Neural cell (in vitro differentiated cells): ENCODE results near the gene NACA2.

Source experiments
- EP300 ChIP-seq: fragments of 450-650 bp; conservative IDR thresholded peaks from 2 replicates; pipeline ENCODE4 v1.6.1; 2014; ENCODE audit warnings: antibody characterized with exemption, mild to moderate bottlenecking, moderate library complexity; ENCODE audit not compliant: poor library complexity, severe bottlenecking
- EZH2 ChIP-seq: fragments of 200-600, 300-800 bp; shearing (Covaris generic), sonication (generic); IDR thresholded peaks from 2 replicates; pipeline ENCODE4 v1.6.1; 2014; ENCODE audit warnings: antibody characterized with exemption, low read length, borderline replicate concordance, mild to moderate bottlenecking; ENCODE audit not compliant: insufficient read depth, poor library complexity, severe bottlenecking
- MXI1 ChIP-seq: fragments of 450-650 bp; conservative IDR thresholded peaks from 2 replicates; pipeline ENCODE4 v1.6.1; 2014; ENCODE audit warnings: antibody characterized with exemption, mild to moderate bottlenecking; ENCODE audit not compliant: poor library complexity, severe bottlenecking
- POLR2AphosphoS5 ChIP-seq: IDR thresholded peaks from 2 replicates; pipeline ENCODE4 v1.6.1; 2012
- RAD21 ChIP-seq: fragments of 450-650 bp; conservative IDR thresholded peaks from 2 replicates; pipeline ENCODE4 v1.6.1; 2014; ENCODE audit warnings: antibody characterized with exemption, mild to moderate bottlenecking, moderate library complexity
- SMC3 ChIP-seq: fragments of 450-650 bp; conservative IDR thresholded peaks from 2 replicates; pipeline ENCODE4 v1.6.1; 2014; ENCODE audit warnings: antibody characterized with exemption, mild to moderate bottlenecking, moderate library complexity; ENCODE audit not compliant: poor library complexity
- TAF1 ChIP-seq: IDR thresholded peaks from 2 replicates; pipeline ENCODE4 v1.6.1; 2012; ENCODE audit warnings: low read depth
- TF ChIP-seq, protein P1 (sequence below): fragments of 450-650 bp; IDR thresholded peaks from 2 replicates; pipeline ENCODE4 v1.5.1; 2014; ENCODE audit warnings: antibody characterized with exemption, mild to moderate bottlenecking, moderate library complexity; ENCODE audit not compliant: poor library complexity, severe bottlenecking
- TF ChIP-seq, protein P2 (sequence below): IDR thresholded peaks from 2 replicates; pipeline ENCODE4 v1.6.1; 2012; ENCODE audit warnings: borderline replicate concordance

DNA sequence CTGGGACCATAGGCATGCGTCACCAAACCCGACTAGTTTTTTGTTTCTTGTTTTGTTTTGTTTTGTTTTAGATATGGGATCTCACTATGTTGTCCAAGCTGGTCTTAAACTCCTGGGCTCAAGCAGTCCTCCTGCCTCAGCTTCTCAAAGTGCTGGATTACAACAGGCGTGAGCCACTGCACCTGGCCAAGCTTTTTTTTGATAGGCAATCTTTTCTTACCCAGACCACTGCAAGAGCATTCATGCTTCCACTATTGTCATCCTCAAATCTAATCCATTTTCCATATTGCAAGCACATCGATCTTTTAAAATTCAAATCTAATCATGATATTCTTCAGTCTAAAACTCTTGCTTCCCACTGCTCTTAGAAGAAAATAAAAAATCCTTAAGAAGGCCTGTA, 10.3 kb upstream of the NACA2 start:
- TF ChIP-seq, protein P1, sequence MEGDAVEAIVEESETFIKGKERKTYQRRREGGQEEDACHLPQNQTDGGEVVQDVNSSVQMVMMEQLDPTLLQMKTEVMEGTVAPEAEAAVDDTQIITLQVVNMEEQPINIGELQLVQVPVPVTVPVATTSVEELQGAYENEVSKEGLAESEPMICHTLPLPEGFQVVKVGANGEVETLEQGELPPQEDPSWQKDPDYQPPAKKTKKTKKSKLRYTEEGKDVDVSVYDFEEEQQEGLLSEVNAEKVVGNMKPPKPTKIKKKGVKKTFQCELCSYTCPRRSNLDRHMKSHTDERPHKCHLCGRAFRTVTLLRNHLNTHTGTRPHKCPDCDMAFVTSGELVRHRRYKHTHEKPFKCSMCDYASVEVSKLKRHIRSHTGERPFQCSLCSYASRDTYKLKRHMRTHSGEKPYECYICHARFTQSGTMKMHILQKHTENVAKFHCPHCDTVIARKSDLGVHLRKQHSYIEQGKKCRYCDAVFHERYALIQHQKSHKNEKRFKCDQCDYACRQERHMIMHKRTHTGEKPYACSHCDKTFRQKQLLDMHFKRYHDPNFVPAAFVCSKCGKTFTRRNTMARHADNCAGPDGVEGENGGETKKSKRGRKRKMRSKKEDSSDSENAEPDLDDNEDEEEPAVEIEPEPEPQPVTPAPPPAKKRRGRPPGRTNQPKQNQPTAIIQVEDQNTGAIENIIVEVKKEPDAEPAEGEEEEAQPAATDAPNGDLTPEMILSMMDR = no peak
- TF ChIP-seq SMC3 (no peak), EP300 (no peak), POLR2AphosphoS5 (no peak), EZH2 (no peak), MXI1 (no peak), RAD21 (no peak), TAF1 (no peak)
- TF ChIP-seq, protein P2, sequence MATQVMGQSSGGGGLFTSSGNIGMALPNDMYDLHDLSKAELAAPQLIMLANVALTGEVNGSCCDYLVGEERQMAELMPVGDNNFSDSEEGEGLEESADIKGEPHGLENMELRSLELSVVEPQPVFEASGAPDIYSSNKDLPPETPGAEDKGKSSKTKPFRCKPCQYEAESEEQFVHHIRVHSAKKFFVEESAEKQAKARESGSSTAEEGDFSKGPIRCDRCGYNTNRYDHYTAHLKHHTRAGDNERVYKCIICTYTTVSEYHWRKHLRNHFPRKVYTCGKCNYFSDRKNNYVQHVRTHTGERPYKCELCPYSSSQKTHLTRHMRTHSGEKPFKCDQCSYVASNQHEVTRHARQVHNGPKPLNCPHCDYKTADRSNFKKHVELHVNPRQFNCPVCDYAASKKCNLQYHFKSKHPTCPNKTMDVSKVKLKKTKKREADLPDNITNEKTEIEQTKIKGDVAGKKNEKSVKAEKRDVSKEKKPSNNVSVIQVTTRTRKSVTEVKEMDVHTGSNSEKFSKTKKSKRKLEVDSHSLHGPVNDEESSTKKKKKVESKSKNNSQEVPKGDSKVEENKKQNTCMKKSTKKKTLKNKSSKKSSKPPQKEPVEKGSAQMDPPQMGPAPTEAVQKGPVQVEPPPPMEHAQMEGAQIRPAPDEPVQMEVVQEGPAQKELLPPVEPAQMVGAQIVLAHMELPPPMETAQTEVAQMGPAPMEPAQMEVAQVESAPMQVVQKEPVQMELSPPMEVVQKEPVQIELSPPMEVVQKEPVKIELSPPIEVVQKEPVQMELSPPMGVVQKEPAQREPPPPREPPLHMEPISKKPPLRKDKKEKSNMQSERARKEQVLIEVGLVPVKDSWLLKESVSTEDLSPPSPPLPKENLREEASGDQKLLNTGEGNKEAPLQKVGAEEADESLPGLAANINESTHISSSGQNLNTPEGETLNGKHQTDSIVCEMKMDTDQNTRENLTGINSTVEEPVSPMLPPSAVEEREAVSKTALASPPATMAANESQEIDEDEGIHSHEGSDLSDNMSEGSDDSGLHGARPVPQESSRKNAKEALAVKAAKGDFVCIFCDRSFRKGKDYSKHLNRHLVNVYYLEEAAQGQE = no peak
